GM12878 (cell line): Measurements from ENCODE around the gene ZNF652. TPM values are rescaled to one million over a fixed set of nuclear protein-coding genes. Genes with fewer than 3 reads are reported as not detected.
A peak's percentile ranks its signal among the peaks of the same experiment; 100 is the strongest.

Experiments used
- ATAC-seq: fragments of 200-7000 bp; cut with Tn5 transposase; 3 replicates; pipeline ENCODE4 v1.9.1; 2020; ENCODE audit warnings: mild to moderate bottlenecking, moderate library complexity
- BruUV-seq: library from RNA; stranded (reverse); fragments of 400-500 nt; replicated peaks from 2 replicates; lab custom pipeline; 2021; lab: Mats Ljungman, UMichigan
- CTCF ChIA-PET: fragments of 300-600 bp; sonication (Branson Sonifier 250); formaldehyde crosslinking; extraction: SDS; loops from one replicate; lab custom pipeline; 2021; ENCODE audit warnings: inconsistent platforms; lab: Yijun Ruan, JAX
- POLR2A ChIA-PET: fragments of 350-600 bp; formaldehyde crosslinking; extraction: SDS; loops from one replicate; lab custom pipeline; 2021; ENCODE audit warnings: inconsistent platforms; lab: Charles Lee
- RAD21 ChIA-PET: fragments of 300-600 bp; sonication (Branson Sonifier 250); formaldehyde crosslinking; loops from one replicate; lab custom pipeline; 2023; ENCODE audit warnings: antibody characterized with exemption; ENCODE audit not compliant: unreplicated experiment; lab: Charles Lee
- SMC1A ChIA-PET: fragments of 300-600 bp; sonication (Branson Sonifier 250); formaldehyde crosslinking; loops from one replicate; lab custom pipeline; 2023; ENCODE audit not compliant: unreplicated experiment, uncharacterized antibody; lab: Charles Lee
- DNase-seq: peaks from one replicate; pipeline ENCODE4 v3.0.0-alpha.2; 2011; ENCODE audit warnings: low read depth, low spot score
- FAIRE-seq: peaks from 3 replicates; lab custom pipeline; 2011; peaks lifted over from hg19 to GRCh38; lab: Jason Lieb, UNC
- H2AFZ ChIP-seq: 2 replicates; pipeline ENCODE4 v1.6.0; 2011; ENCODE audit warnings: low read depth, low read length, control low read depth; ENCODE audit not compliant: control insufficient read depth
- H3K27ac ChIP-seq: 2 replicates; pipeline ENCODE4 v1.5.1; 2011; ENCODE audit warnings: control low read depth; ENCODE audit not compliant: control insufficient read depth, insufficient read depth
- H3K27me3 ChIP-seq, 2 experiments: replicated peaks in 1 of 2; 2 replicates each; pipeline versions ENCODE4 v1.6.0 to v1.6.1; 2011; ENCODE audit warnings: low read length in 1 of 2; ENCODE audit not compliant: control insufficient read depth in 2 of 2, insufficient read depth in 2 of 2
- H3K36me3 ChIP-seq, 2 experiments: 2 replicates each; pipeline ENCODE4 v1.5.1; 2011; ENCODE audit warnings: low read length in 1 of 2; ENCODE audit not compliant: control insufficient read depth in 2 of 2, insufficient read depth in 2 of 2
- H3K4me1 ChIP-seq: 2 replicates; pipeline ENCODE4 v1.6.1; 2011; ENCODE audit warnings: mild to moderate bottlenecking, low read length, moderate library complexity, mixed read lengths; ENCODE audit not compliant: control insufficient read depth, insufficient read depth
- H3K4me2 ChIP-seq: 2 replicates; pipeline ENCODE4 v1.6.0; 2011; ENCODE audit warnings: control low read depth; ENCODE audit not compliant: control insufficient read depth, insufficient read depth
- H3K4me3 ChIP-seq: fragments of 200-600 bp; sonication (generic); 2 replicates; pipeline ENCODE4 v1.5.1; 2016
- H3K79me2 ChIP-seq: 2 replicates; pipeline ENCODE4 v1.6.0; 2011; ENCODE audit warnings: low read length; ENCODE audit not compliant: control insufficient read depth, insufficient read depth
- H3K9ac ChIP-seq: 2 replicates; pipeline ENCODE4 v1.8.0; 2011; ENCODE audit warnings: low read length, control low read depth, mixed read lengths; ENCODE audit not compliant: control insufficient read depth, insufficient read depth
- H3K9me3 ChIP-seq: replicated peaks from 3 replicates; pipeline ENCODE4 v1.5.1; 2011; ENCODE audit warnings: mild to moderate bottlenecking, low read length; ENCODE audit not compliant: control insufficient read depth, insufficient read depth
- H4K20me1 ChIP-seq: 2 replicates; pipeline ENCODE4 v1.6.0; 2011; ENCODE audit not compliant: control insufficient read depth, insufficient read depth
- ELK1 ChIP-seq: IDR thresholded peaks from 2 replicates; pipeline ENCODE4 v1.6.1; 2012; ENCODE audit warnings: low read depth, low read length, improper control_type of control experiment
- LARP7 ChIP-seq: fragments of 450-650 bp; IDR thresholded peaks from 2 replicates; pipeline ENCODE4 v1.6.1; 2017; ENCODE audit warnings: mild to moderate bottlenecking
- PML ChIP-seq: IDR thresholded peaks from 2 replicates; pipeline ENCODE4 v1.6.1; 2012; ENCODE audit warnings: low read length, inconsistent platforms
- POU2F2 ChIP-seq: IDR thresholded peaks from 3 replicates; pipeline ENCODE4 v1.6.1; 2011; ENCODE audit warnings: low read depth, mild to moderate bottlenecking, low read length, borderline replicate concordance
- RUNX3 ChIP-seq: IDR thresholded peaks from 2 replicates; pipeline ENCODE4 v1.6.1; 2012; ENCODE audit warnings: low read length, inconsistent platforms
- SPI1 ChIP-seq: IDR thresholded peaks from 2 replicates; pipeline ENCODE4 v1.6.1; 2011; ENCODE audit warnings: low read depth, mild to moderate bottlenecking, low read length, moderate library complexity, borderline replicate concordance; ENCODE audit not compliant: insufficient read depth
- STAT1 ChIP-seq: fragments of 450-650 bp; conservative IDR thresholded peaks from 2 replicates; pipeline ENCODE4 v1.6.1; 2014; ENCODE audit warnings: antibody characterized with exemption, mild to moderate bottlenecking
- ZNF217 ChIP-seq: fragments of 450-650 bp; IDR thresholded peaks from 2 replicates; pipeline ENCODE4 v1.6.1; 2017; ENCODE audit warnings: antibody characterized with exemption, mild to moderate bottlenecking
- WGBS: methylation state at CpG from one replicate; pipeline ENCODE4 v1.1.6; 2016; ENCODE audit warnings: low lambda C conversion rate; ENCODE audit not compliant: insufficient replicate concordance, insufficient coverage; ENCODE audit errors: missing lambda C conversion rate; 5-methylcytosine and 5-hydroxymethylcytosine counted together
- in situ Hi-C: fragments of 300-500 bp; cut with MboI; formaldehyde crosslinking; loops from 9 replicates; pipeline ENCODE4 v1.14.3; 2018; ENCODE audit warnings: mixed read lengths
- intact Hi-C: fragments of 100-400 bp; cut with micrococcal nuclease; formaldehyde crosslinking; loops from one replicate; pipeline ENCODE4 v1.14.2; 2022; ENCODE audit not compliant: unreplicated experiment
- polyA plus RNA-seq, 11 experiments: library from polyadenylated mRNA; depleted of rRNA in 4 of 11; unstranded in 6 of 11; stranded (reverse) in 5 of 11; fragments of >200 nt; fragmentation: Nextera tagmentation in 4 of 11; fragmentation: Illumina TruSeq in 1 of 11; extraction: Ambion mirVana in 4 of 11; extraction: Trizol in 1 of 11; gene quantifications; 1 replicate in 1 of 11; 2 replicates in 10 of 11; pipeline versions ENCODE4 v1.2.1 to v1.2.3, GENCODE V29; 2011 to 2016; ENCODE audit warnings: inconsistent platforms in 2 of 11, missing spikeins in 2 of 11, low read depth in 1 of 11
- total RNA-seq, 4 experiments: library from RNA; depleted of rRNA in 3 of 4; stranded (reverse); fragments of >200 nt in 3 of 4; fragmentation: Illumina TruSeq in 1 of 4; extraction: Trizol in 1 of 4; gene quantifications; 2 replicates each; pipeline versions ENCODE4 v1.2.1 to v1.2.3, GENCODE V29; 2013 to 2021
- TF ChIP-seq, protein P1 (sequence below): fragments of 450-650 bp; conservative IDR thresholded peaks from 2 replicates; pipeline ENCODE4 v1.6.1; 2017; ENCODE audit warnings: mild to moderate bottlenecking, moderate library complexity

ZNF652 gene
- total and polyA plus RNA-seq, 10 of the 15 experiments (the other 5 are each of a cell fraction or from before 2014, with no cell fraction given): 3.4 to 13.1 (median 8.7) TPM

DNA sequence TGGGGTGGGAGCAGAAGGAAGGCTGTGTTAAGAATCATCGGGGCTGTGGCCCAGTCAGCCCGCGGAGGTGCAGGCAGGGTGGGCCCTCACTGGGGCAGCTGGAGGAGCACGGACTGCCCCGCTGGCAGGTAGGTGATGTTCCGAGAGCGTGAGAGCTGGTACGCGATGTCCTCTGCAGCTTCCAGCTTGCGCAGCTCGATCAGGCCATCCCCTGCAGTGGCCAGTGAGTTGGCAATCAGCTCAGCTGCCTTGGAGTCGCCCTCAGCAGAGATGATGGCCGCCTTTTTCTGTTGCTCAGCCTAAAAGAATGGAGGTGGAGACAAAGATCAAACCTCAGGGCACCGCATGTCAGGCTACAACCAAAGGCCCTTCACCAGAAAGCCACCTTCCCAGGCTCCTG is 42.9 kb upstream of the ZNF652 start:
- Histone ChIP-seq H3K4me3 (no peak overlapping the region), H3K4me1 (peaks cover 10% of the 10 kb centered on the region), H4K20me1 (0 out of 2 replicates have a peak, but pooled peaks cover 2% of the 10 kb centered on the region), H3K27ac (no peak overlapping the region), H3K9me3 (no peaks in the 10 kb centered on the region), H3K9ac (no peak overlapping the region), H3K79me2 (no peaks in the 10 kb centered on the region), H3K27me3 (no peaks in the 10 kb centered on the region), H3K4me2 (no peak overlapping the region), H2AFZ (no peak overlapping the region), H3K36me3 (peaks cover 29 to 34% of the 10 kb centered on the region in 2 experiments)
- DNase-seq (no peak), ATAC-seq (no peak), FAIRE-seq (no peak)
- RAD21 ChIA-PET: no interaction called here
- 92% methylated on average over 14 of the region's 14 CpGs for WGBS
- SMC1A ChIA-PET: no interaction called here
- no TSS peak for BruUV-seq
- CTCF ChIA-PET: interaction anchor here (6.6 kb wide), 1 partner anchor 151 kb away, joined by 119 read pairs; no protein-coding TSS in a partner anchor
- TF ChIP-seq ZNF217: no peak
- no peak for TF ChIP-seq PML
- TF ChIP-seq, protein P1, sequence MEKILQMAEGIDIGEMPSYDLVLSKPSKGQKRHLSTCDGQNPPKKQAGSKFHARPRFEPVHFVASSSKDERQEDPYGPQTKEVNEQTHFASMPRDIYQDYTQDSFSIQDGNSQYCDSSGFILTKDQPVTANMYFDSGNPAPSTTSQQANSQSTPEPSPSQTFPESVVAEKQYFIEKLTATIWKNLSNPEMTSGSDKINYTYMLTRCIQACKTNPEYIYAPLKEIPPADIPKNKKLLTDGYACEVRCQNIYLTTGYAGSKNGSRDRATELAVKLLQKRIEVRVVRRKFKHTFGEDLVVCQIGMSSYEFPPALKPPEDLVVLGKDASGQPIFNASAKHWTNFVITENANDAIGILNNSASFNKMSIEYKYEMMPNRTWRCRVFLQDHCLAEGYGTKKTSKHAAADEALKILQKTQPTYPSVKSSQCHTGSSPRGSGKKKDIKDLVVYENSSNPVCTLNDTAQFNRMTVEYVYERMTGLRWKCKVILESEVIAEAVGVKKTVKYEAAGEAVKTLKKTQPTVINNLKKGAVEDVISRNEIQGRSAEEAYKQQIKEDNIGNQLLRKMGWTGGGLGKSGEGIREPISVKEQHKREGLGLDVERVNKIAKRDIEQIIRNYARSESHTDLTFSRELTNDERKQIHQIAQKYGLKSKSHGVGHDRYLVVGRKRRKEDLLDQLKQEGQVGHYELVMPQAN: no peak
- POLR2A ChIA-PET: no interaction called here
- intact Hi-C loops: no loop called here
- in situ Hi-C loops: loop anchor here (5.0 to 10.0 kb wide), 2 partner anchors 150 to 292 kb away; no protein-coding TSS in a partner anchor

GRCh38 chr17:49404361-49404760 is 42.3 kb upstream of the ZNF652 start:
- TF ChIP-seq LARP7: no peak
- no peak for TF ChIP-seq STAT1
- TF ChIP-seq SPI1: peak; percentile 54; the same call in 1 of the 2 replicates
- TF ChIP-seq POU2F2: no peak
- TF ChIP-seq ELK1: no peak
- peak; percentile 25; the same call in 1 of the 2 replicates for TF ChIP-seq RUNX3
- TF ChIP-seq, all 136 proteins: peak for 2
- Histone ChIP-seq H3K9me3 (no peaks in the 10 kb centered on the region), H3K9ac (no peak overlapping the region), H3K4me1 (peaks cover 10% of the 10 kb centered on the region), H3K79me2 (no peaks in the 10 kb centered on the region), H3K4me3 (no peak overlapping the region), H3K27ac (peak overlapping the region; percentile 31; the same call in 1 of the 2 replicates), H3K27me3 (no peaks in the 10 kb centered on the region), H2AFZ (no peak overlapping the region), H3K4me2 (no peak overlapping the region; the same call in 1 of the 2 replicates), H3K36me3 (peaks cover 29 to 34% of the 10 kb centered on the region in 2 experiments), H4K20me1 (0 out of 2 replicates have a peak, but pooled peaks cover 2% of the 10 kb centered on the region)
- ATAC-seq (peak; percentile 16; the same call in 1 of the 3 replicates), DNase-seq (no peak), FAIRE-seq (no peak)
- SMC1A ChIA-PET: no interaction called here
- POLR2A ChIA-PET: no interaction called here
- in situ Hi-C loops (loop anchor here (10.0 kb wide), 1 partner anchor 150 kb away; no protein-coding TSS in a partner anchor), intact Hi-C loops (no loop called here)
- no TSS peak for BruUV-seq
- WGBS: 30% methylated on average over 12 of the region's 12 CpGs
- CTCF ChIA-PET: interaction anchor here (6.6 kb wide), 1 partner anchor 152 kb away, joined by 119 read pairs; no protein-coding TSS in a partner anchor
- RAD21 ChIA-PET: no interaction called here
